HG03439 (cell line): ENCODE measurements around the gene FAM156B.
"Not testable (repeated sequence)": the region's sequence is repeated elsewhere in the genome, so short reads cannot be mapped to it uniquely, and the experiment has no call there.

Source experiments
- ATAC-seq: cut with Tn5 transposase; IDR thresholded peaks from one replicate; pipeline ENCODE4 v1.9.1; 2021; ENCODE audit warnings: mild to moderate bottlenecking, moderate library complexity; ENCODE audit not compliant: unreplicated experiment

FAM156B gene

GRCh38 chrX:52896855-52897709, at the start of gene FAM156B:
TSS of gene FAM156B (plus strand) at chrX:52897330. CDS start at chrX:52907226, 9,896 bp downstream.
- ATAC-seq, result peak; percentile 95

GRCh38 chrX:52852110-52852860, 44.8 kb upstream of the FAM156B start:
- no peak for ATAC-seq

GRCh38 chrX:52856991-52857525, 40.1 kb upstream of the FAM156B start:
- not testable (repeated sequence) for ATAC-seq

- no peak for ATAC-seq
Observed at GRCh38 chrX:52865343-52865998, 31.7 kb upstream of the FAM156B start.

GRCh38 chrX:52867610-52868348, 29.4 kb upstream of the FAM156B start, which contains the start of gene XAGE3:
TSS of gene XAGE3 (minus strand) at chrX:52868083. CDS start at chrX:52867133, 950 bp downstream.
- no peak for ATAC-seq

GRCh38 chrX:52870046-52870445, 27.1 kb upstream of the FAM156B start:
- ATAC-seq, result no peak

- not testable (repeated sequence) for ATAC-seq
Observed at GRCh38 chrX:52873825-52874224, 23.3 kb upstream of the FAM156B start.

GRCh38 chrX:52874661-52875060, 22.5 kb upstream of the FAM156B start:
- ATAC-seq, result no peak

GRCh38 chrX:52875436-52875835, 21.7 kb upstream of the FAM156B start:
- ATAC-seq, result not testable (repeated sequence)

GRCh38 chrX:52876386-52876785, 20.7 kb upstream of the FAM156B start:
- ATAC-seq, result not testable (repeated sequence)

- not testable (repeated sequence) for ATAC-seq
Observed at GRCh38 chrX:52887459-52887858, 9.7 kb upstream of the FAM156B start.

- ATAC-seq, result not testable (repeated sequence)
Observed at GRCh38 chrX:52888090-52888489, 9.0 kb upstream of the FAM156B start.

GRCh38 chrX:52896438-52896837, 692 bp upstream of the FAM156B start:
- ATAC-seq, result peak; percentile 12

- ATAC-seq, result not testable (repeated sequence)
Observed at GRCh38 chrX:52905531-52905930, 8.4 kb downstream of the FAM156B start.

GRCh38 chrX:52906072-52906471, 8.9 kb downstream of the FAM156B start:
- not testable (repeated sequence) for ATAC-seq

GRCh38 chrX:52907137-52907536, 10.0 kb downstream of the FAM156B start:
- not testable (repeated sequence) for ATAC-seq

GRCh38 chrX:52907900-52908299, 10.8 kb downstream of the FAM156B start:
- not testable (repeated sequence) for ATAC-seq

- not testable (repeated sequence) for ATAC-seq
Observed at GRCh38 chrX:52909313-52909969, 12.3 kb downstream of the FAM156B start.

GRCh38 chrX:52913681-52914080, 16.6 kb downstream of the FAM156B start:
- ATAC-seq, result not testable (repeated sequence)

- ATAC-seq, result not testable (repeated sequence)
Observed at GRCh38 chrX:52914704-52915103, 17.6 kb downstream of the FAM156B start.
